Naive thymus-derived CD4-positive, alpha-beta T cell (primary cell): ENCODE results near the gene TSN. TPM values are rescaled to one million over a fixed set of nuclear protein-coding genes. Genes with fewer than 3 reads are reported as not detected.
"Not testable (repeated sequence)": the region's sequence is repeated elsewhere in the genome, so short reads cannot be mapped to it uniquely, and the experiment has no call there.

Experiments used
- ATAC-seq: fragments of 150-1000 bp; cut with Tn5 transposase; 2 replicates; pipeline ENCODE4 v1.10.0; 2021; ENCODE audit warnings: mild to moderate bottlenecking, moderate library complexity
- CTCF ChIA-PET: fragments of 350-600 bp; sonication (Branson Sonifier 250); formaldehyde crosslinking; loops from one replicate; lab custom pipeline; 2021; ENCODE audit warnings: antibody characterized with exemption; lab: Charles Lee
- POLR2A ChIA-PET: fragments of 350-600 bp; sonication (Branson Sonifier 250); formaldehyde crosslinking; loops from one replicate; lab custom pipeline; 2021; ENCODE audit warnings: antibody characterized with exemption, inconsistent platforms; lab: Charles Lee
- DNase-seq, 9 donors: peaks; one replicate each; pipeline versions ENCODE4 v3.0.0 to v3.0.0-alpha.2; 2020 to 2022; ENCODE audit warnings: mixed read lengths in 1 of 9
- H3K27ac ChIP-seq: one replicate; pipeline ENCODE4 v1.7.0; 2013; ENCODE audit warnings: mild to moderate bottlenecking, low read depth, low read length, moderate library complexity
- H3K27me3 ChIP-seq, 2 donors: one replicate each; pipeline ENCODE4 v1.7.0; 2013; ENCODE audit warnings: low read length in 2 of 2, mild to moderate bottlenecking in 2 of 2, moderate library complexity in 2 of 2; ENCODE audit not compliant: control insufficient read depth in 2 of 2, insufficient read depth in 2 of 2
- H3K36me3 ChIP-seq, 3 experiments: 1 replicate in 2 of 3; 2 replicates in 1 of 3; pipeline ENCODE4 v1.7.0; 2013; ENCODE audit warnings: low read length in 3 of 3, mild to moderate bottlenecking in 3 of 3, moderate library complexity in 1 of 3; ENCODE audit not compliant: insufficient read depth in 3 of 3, control insufficient read depth in 2 of 3
- H3K4me1 ChIP-seq, 2 donors: one replicate each; pipeline ENCODE4 v1.7.0; 2013; ENCODE audit warnings: low read length in 2 of 2, mild to moderate bottlenecking in 2 of 2, moderate library complexity in 1 of 2; ENCODE audit not compliant: control insufficient read depth in 2 of 2, insufficient read depth in 2 of 2
- H3K4me3 ChIP-seq: 2 replicates; pipeline ENCODE4 v1.7.0; 2013; ENCODE audit warnings: mild to moderate bottlenecking, low read length
- H3K9me3 ChIP-seq, 3 experiments: 1 replicate in 2 of 3; 2 replicates in 1 of 3; pipeline ENCODE4 v1.7.0; 2013; ENCODE audit warnings: low read length in 3 of 3; ENCODE audit not compliant: control insufficient read depth in 2 of 3
- H3K27ac Mint-ChIP-seq, 9 donors: one replicate each; pipeline ENCODE4 v1.8.0; 2020 to 2022; ENCODE audit warnings: mixed read lengths in 9 of 9, mild to moderate bottlenecking in 8 of 9, moderate library complexity in 5 of 9, inconsistent platforms in 2 of 9
- H3K27me3 Mint-ChIP-seq, 5 donors: one replicate each; pipeline ENCODE4 v1.8.0; 2021 to 2022; ENCODE audit warnings: mixed read lengths in 5 of 5, mild to moderate bottlenecking in 1 of 5
- H3K36me3 Mint-ChIP-seq, 5 donors: one replicate each; pipeline ENCODE4 v1.8.0; 2020 to 2022; ENCODE audit warnings: mixed read lengths in 5 of 5, mild to moderate bottlenecking in 3 of 5, inconsistent platforms in 1 of 5
- H3K4me1 Mint-ChIP-seq, 7 donors: one replicate each; pipeline ENCODE4 v1.8.0; 2020 to 2022; ENCODE audit warnings: mixed read lengths in 7 of 7, mild to moderate bottlenecking in 3 of 7, inconsistent platforms in 1 of 7
- H3K4me3 Mint-ChIP-seq, 10 donors: one replicate each; pipeline ENCODE4 v1.8.0; 2020 to 2022; ENCODE audit warnings: mild to moderate bottlenecking in 10 of 10, mixed read lengths in 10 of 10, moderate library complexity in 6 of 10, inconsistent platforms in 2 of 10
- H3K9me3 Mint-ChIP-seq, 11 donors: one replicate each; pipeline ENCODE4 v1.8.0; 2020 to 2022; ENCODE audit warnings: mixed read lengths in 11 of 11, mild to moderate bottlenecking in 4 of 11, inconsistent platforms in 1 of 11, moderate library complexity in 1 of 11
- intact Hi-C, 2 donors: fragments of 100-400 bp; cut with micrococcal nuclease; formaldehyde crosslinking; loops; one replicate each; pipeline ENCODE4 v1.15.1; 2023
- polyA plus RNA-seq, 2 donors: library from polyadenylated mRNA; unstranded; fragments of 300-500 nt; fragmentation: Illumina TruSeq; gene quantifications; one replicate each; pipeline ENCODE4 v1.2.3, GENCODE V29; 2021
- total RNA-seq, 6 experiments: library from RNA in 5 of 6; stranded (reverse) in 5 of 6; gene quantifications; 1 replicate in 5 of 6; 2 replicates in 1 of 6; pipeline ENCODE4 v1.2.3 and lab custom pipeline; 2021 to 2026

TSN gene
- total and polyA plus RNA-seq, 7 experiments from 2014 or later: 35.8 to 87.2 (median 62.8) TPM

DNA sequence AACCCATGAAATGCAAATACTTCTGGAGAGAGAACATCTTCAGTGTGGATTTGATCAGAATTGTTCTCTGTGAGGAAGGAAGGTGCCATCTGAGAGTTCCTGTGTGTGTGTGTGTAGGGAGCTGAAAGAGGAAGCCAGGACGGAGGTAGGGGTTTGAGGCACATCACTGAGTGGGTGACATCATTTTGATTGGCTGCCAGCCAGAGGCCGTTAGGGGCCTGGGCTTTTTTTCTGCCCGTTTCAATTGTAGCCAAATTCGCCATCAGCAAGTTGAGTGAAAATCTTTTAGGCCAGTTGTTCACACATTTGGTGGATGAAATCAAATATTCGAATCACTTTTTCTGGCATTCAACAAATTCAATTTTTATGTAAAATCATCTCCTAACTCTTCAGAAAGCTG lies 48.9 kb downstream of the TSN start:
- Mint-ChIP-seq H3K27me3 (peaks cover 20 to 28% (median 27%) of the 10 kb centered on the region in 5 donors), H3K36me3 (peaks cover 0 to 9% (median 5%) of the 10 kb centered on the region in 5 donors), H3K9me3 (peaks cover 5 to 34% (median 14%) of the 10 kb centered on the region in 11 donors), H3K27ac (no peak overlapping the region), H3K4me3 (no peak overlapping the region), H3K4me1 (peaks cover 0 to 4% (median 0%) of the 10 kb centered on the region in 7 donors)
- Histone ChIP-seq H3K36me3 (no peaks in the 10 kb centered on the region), H3K27me3 (no peaks in the 10 kb centered on the region), H3K4me1 (no peaks in the 10 kb centered on the region), H3K27ac (no peak overlapping the region), H3K4me3 (no peak overlapping the region), H3K9me3 (peaks cover 0 to 5% (median 4%) of the 10 kb centered on the region in 3 experiments)
- POLR2A ChIA-PET: no interaction called here
- ATAC-seq (no peak), DNase-seq (no peak)
- CTCF ChIA-PET: no interaction called here
- intact Hi-C loops: no loop called here

DNA sequence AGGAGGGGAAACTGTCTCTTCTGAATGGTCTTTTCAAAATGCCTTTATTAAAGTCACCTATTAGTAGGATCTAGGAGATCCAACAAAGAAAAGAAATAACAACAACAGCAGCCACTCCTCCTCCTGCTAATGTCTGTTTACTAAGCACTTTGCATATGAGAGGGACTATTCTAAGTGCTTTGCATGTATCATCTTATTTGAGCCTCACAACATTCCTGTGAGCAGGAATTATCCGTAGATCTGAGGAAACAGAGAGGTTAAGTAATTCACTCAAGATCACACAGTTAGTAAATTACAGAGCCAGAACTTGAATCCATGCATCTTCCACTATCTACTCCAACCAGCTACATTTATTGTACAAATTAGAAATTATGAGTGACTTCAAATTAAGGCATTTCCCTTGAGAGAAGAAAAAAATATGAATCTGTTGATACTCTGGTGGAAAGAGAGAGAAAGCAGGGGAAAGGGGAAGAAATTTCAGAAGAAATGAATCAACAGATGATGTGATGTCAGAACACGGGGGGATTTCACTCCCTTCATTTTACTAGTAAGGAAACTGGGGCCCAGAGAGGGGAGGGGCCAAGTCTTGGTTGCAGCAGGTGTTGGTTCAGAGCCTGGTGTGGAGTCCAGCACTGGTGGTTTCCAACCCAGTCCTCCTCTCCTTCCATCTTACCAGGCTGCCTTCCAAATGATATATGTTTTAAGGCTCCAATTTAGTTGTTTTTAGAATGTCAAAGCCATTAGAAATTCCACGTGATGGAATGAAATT lies 49.7 kb downstream of the TSN start:
- Mint-ChIP-seq H3K36me3 (peaks cover 0 to 9% (median 5%) of the 10 kb centered on the region in 5 donors), H3K4me3 (no peak overlapping the region), H3K27me3 (peaks cover 20 to 28% (median 27%) of the 10 kb centered on the region in 5 donors), H3K9me3 (peaks cover 5 to 33% (median 14%) of the 10 kb centered on the region in 11 donors), H3K27ac (no peak overlapping the region), H3K4me1 (peaks cover 0 to 4% (median 0%) of the 10 kb centered on the region in 7 donors)
- no peaks in the 10 kb centered on the region for H3K27me3 ChIP-seq
- CTCF ChIA-PET: no interaction called here
- no peaks in the 10 kb centered on the region for H3K36me3 ChIP-seq
- intact Hi-C loops: no loop called here
- POLR2A ChIA-PET: no interaction called here
- H3K27ac ChIP-seq: no peak overlapping the region
- H3K9me3 ChIP-seq: peaks cover 0 to 5% (median 4%) of the 10 kb centered on the region in 3 experiments
- DNase-seq (no peak), ATAC-seq (no peak)
- H3K4me3 ChIP-seq: no peak overlapping the region
- H3K4me1 ChIP-seq: no peaks in the 10 kb centered on the region

DNA sequence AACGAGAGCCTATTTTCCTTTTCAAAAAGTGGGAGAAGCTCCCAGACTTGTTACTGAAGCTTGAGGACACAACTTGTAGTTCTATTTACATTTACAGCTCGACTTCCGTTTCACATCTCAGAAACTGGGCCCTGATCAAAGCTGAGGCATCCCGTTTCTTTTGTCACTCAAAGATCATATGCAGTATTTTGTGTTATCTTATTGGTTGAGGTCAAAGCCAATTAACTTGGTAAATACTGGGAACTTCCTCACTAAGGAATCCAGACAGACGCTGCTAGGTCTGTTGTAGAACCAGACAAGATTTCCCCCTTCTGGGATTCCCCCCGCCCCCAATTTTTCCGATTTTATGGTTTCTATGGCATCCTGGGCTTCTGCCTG lies 50.3 kb downstream of the TSN start:
- Histone ChIP-seq H3K27me3 (no peaks in the 10 kb centered on the region), H3K36me3 (no peaks in the 10 kb centered on the region), H3K9me3 (peaks cover 0 to 5% (median 4%) of the 10 kb centered on the region in 3 experiments), H3K27ac (no peak overlapping the region), H3K4me1 (no peaks in the 10 kb centered on the region), H3K4me3 (no peak overlapping the region)
- POLR2A ChIA-PET: no interaction called here
- peaks cover 0 to 9% (median 5%) of the 10 kb centered on the region in 5 donors for H3K36me3 Mint-ChIP-seq
- DNase-seq (no peak), ATAC-seq (no peak)
- H3K9me3 Mint-ChIP-seq: peaks cover 5 to 28% (median 12%) of the 10 kb centered on the region in 11 donors
- intact Hi-C loops: no loop called here
- H3K27ac Mint-ChIP-seq: no peak overlapping the region
- peaks cover 0 to 4% (median 0%) of the 10 kb centered on the region in 7 donors for H3K4me1 Mint-ChIP-seq
- no peak overlapping the region for H3K4me3 Mint-ChIP-seq
- peaks cover 20 to 28% (median 25%) of the 10 kb centered on the region in 5 donors for H3K27me3 Mint-ChIP-seq
- CTCF ChIA-PET: no interaction called here

- H3K4me3 Mint-ChIP-seq, H3K4me1 Mint-ChIP-seq, H3K36me3 ChIP-seq, H3K27me3 ChIP-seq, H3K9me3 ChIP-seq, H3K36me3 Mint-ChIP-seq, H3K4me3 ChIP-seq, H3K27ac Mint-ChIP-seq, CTCF ChIA-PET, ATAC-seq, DNase-seq, H3K27ac ChIP-seq, H3K4me1 ChIP-seq, intact Hi-C loops, POLR2A ChIA-PET: not testable (repeated sequence)
- Mint-ChIP-seq H3K27me3 (peaks cover 15 to 23% (median 21%) of the 10 kb centered on the region in 5 donors), H3K9me3 (peaks cover 0 to 11% (median 4%) of the 10 kb centered on the region in 11 donors)
Observed at GRCh38 chr2:121807771-121808170, 52.3 kb downstream of the TSN start.

- no peaks in the 10 kb centered on the region for H3K36me3 Mint-ChIP-seq
- peaks cover 11 to 20% (median 15%) of the 10 kb centered on the region in 5 donors for H3K27me3 Mint-ChIP-seq
- Histone ChIP-seq H3K27me3 (no peaks in the 10 kb centered on the region), H3K36me3 (no peaks in the 10 kb centered on the region), H3K4me1 (no peaks in the 10 kb centered on the region), H3K27ac (no peak overlapping the region), H3K4me3 (no peak overlapping the region), H3K9me3 (no peaks in the 10 kb centered on the region)
- H3K9me3 Mint-ChIP-seq: peaks cover 0 to 1% (median 0%) of the 10 kb centered on the region in 11 donors
- H3K4me3 Mint-ChIP-seq: no peak overlapping the region
- DNase-seq: no peak
- ATAC-seq: no peak
- H3K4me1 Mint-ChIP-seq: peaks cover 0 to 4% (median 0%) of the 10 kb centered on the region in 7 donors
- H3K27ac Mint-ChIP-seq: no peak overlapping the region
- CTCF ChIA-PET: no interaction called here
- POLR2A ChIA-PET: no interaction called here
- intact Hi-C loops: no loop called here
Observed at GRCh38 chr2:121809607-121810006, 54.2 kb downstream of the TSN start.

DNA sequence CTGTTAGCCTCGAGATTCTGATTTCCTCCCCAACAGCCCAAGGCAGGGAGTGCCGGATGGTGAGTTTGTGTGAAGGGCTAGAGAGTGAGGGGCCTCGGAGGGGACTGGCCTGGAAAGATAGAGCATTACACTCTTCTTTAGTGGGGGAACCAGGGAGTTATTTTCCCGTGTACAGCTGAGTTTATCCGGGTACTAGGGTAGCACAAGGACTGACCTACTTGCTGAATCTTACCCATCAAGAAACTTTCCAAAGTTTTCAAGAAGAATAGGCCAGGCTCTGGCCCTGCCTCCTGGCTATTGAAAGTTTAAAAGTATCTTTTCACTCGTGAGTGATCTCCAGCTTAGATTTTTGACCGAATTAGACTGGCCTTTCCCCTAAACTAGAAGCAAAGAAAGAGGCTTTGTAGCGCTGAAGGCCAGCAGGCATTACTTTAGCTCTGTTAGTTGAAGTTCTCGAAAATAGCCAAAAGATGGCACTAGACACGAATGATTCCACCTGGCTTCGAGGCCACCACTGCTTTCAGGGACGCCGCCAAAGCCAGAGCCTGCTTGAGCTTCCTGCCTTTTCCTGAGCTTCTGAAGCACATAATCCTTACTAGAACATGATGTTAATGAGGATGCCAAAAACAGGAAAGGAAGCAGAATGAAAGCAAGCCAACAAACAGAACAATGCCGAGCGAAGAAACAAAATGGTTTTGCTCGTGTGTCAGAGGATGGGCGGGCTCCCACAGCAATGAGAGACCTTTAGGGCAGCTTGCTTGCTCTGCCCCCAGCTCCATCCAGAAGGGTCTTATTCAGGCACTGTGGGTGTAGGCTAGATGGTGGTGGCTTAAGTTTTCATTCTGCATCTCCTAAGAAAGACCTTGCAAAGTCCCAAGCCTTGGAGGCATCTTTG lies 55.8 kb downstream of the TSN start:
- no peak overlapping the region for H3K27ac ChIP-seq
- no peaks in the 10 kb centered on the region for H3K27me3 ChIP-seq
- Mint-ChIP-seq H3K36me3 (no peaks in the 10 kb centered on the region), H3K4me3 (no peak overlapping the region), H3K4me1 (peaks cover 0 to 3% (median 0%) of the 10 kb centered on the region in 7 donors), H3K9me3 (no peaks in the 10 kb centered on the region), H3K27me3 (peaks cover 2 to 13% (median 6%) of the 10 kb centered on the region in 5 donors), H3K27ac (no peak overlapping the region)
- no peaks in the 10 kb centered on the region for H3K4me1 ChIP-seq
- DNase-seq: peak in 1 of 9 donors; percentile 2
- ATAC-seq: no peak
- H3K36me3 ChIP-seq: no peaks in the 10 kb centered on the region
- H3K4me3 ChIP-seq: no peak overlapping the region
- intact Hi-C loops: no loop called here
- ChIA-PET POLR2A (no interaction called here), CTCF (no interaction called here)
- no peaks in the 10 kb centered on the region for H3K9me3 ChIP-seq
